Measurements from ENCODE around the gene EIF3D. TPM values are rescaled to one million over a fixed set of nuclear protein-coding genes. Genes with fewer than 3 reads are reported as not detected.

EIF3D gene
- total RNA-seq, 2 donors from 2014 or later = 177 to 185 TPM

GRCh38 chr22:36564422-36565158 is 35.6 kb upstream of the EIF3D start:
- no peak overlapping the region for H3K27ac ChIP-seq
- H3K4me1 ChIP-seq = no peaks in the 10 kb centered on the region
- H3K27me3 ChIP-seq = peaks cover 0 to 4% of the 10 kb centered on the region in 2 donors

DNA sequence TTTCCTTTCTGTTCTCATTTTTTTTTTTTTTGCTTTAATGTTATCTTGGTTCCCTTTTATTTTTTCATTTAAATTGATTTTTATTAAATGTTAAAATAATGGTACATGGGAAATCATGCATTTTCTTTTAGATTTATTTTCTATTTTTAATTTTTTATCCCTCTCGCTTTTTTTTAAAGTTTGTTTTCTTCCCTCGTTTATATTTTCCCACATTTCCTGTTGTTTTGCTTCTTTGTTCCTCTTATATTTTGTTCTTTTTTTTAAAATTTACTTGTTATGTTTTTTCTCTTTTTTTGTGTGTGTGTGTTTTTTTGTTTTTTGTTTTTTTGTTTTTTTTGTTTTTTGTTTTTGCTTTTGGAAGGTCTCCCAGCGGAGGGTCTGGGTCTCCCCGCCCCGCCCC is 34.9 kb upstream of the EIF3D start:
- no peak for DNase-seq (ENCODE audit: low spot score)
- Histone ChIP-seq H3K9me3 (no peaks in the 10 kb centered on the region), H3K4me3 (no peak overlapping the region), H3K27me3 (peaks cover 0 to 4% of the 10 kb centered on the region in 2 donors), H3K36me3 (no peaks in the 10 kb centered on the region), H3K4me1 (no peaks in the 10 kb centered on the region), H3K27ac (no peak overlapping the region)
- TF ChIP-seq, protein P1, sequence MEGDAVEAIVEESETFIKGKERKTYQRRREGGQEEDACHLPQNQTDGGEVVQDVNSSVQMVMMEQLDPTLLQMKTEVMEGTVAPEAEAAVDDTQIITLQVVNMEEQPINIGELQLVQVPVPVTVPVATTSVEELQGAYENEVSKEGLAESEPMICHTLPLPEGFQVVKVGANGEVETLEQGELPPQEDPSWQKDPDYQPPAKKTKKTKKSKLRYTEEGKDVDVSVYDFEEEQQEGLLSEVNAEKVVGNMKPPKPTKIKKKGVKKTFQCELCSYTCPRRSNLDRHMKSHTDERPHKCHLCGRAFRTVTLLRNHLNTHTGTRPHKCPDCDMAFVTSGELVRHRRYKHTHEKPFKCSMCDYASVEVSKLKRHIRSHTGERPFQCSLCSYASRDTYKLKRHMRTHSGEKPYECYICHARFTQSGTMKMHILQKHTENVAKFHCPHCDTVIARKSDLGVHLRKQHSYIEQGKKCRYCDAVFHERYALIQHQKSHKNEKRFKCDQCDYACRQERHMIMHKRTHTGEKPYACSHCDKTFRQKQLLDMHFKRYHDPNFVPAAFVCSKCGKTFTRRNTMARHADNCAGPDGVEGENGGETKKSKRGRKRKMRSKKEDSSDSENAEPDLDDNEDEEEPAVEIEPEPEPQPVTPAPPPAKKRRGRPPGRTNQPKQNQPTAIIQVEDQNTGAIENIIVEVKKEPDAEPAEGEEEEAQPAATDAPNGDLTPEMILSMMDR (IDR thresholded peaks at IDR 0.05) = no peak

More at GRCh38 chr22:36564422-36565158, 35.6 kb upstream of the EIF3D start:
- no peak for DNase-seq (ENCODE audit: low spot score)
- Histone ChIP-seq H3K36me3 (no peaks in the 10 kb centered on the region), H3K4me3 (no peak overlapping the region), H3K9me3 (no peaks in the 10 kb centered on the region)
- TF ChIP-seq, protein P1 (IDR thresholded peaks at IDR 0.05) = no peak

DNA sequence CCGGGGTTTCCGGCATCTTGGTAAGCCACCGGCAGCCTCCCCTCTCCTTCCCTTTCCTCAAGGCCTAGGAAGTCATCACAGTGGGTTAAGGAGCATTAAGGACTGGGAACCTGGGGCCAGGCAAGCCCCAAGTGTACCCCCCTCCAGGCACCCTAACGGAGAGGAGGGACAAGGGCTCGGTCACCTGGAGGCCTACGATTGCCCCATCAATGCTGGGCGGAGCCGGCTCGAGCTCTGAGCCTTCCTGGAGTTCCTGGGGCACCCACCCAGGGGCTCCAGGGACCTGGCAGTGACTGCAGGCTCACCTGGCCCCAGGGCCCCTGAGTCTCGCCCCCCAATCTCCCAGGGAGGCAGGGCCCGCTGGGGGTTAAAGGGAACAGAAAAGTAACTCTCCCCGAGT is 34.5 kb upstream of the EIF3D start:
- H3K27ac ChIP-seq = no peak overlapping the region
- TF ChIP-seq, protein P1 (IDR thresholded peaks at IDR 0.05) = no peak
- no peak for DNase-seq (ENCODE audit: low spot score)
- H3K27me3 ChIP-seq = peaks cover 0 to 4% of the 10 kb centered on the region in 2 donors
- no peaks in the 10 kb centered on the region for H3K36me3 ChIP-seq
- no peaks in the 10 kb centered on the region for H3K4me1 ChIP-seq
- H3K9me3 ChIP-seq = no peaks in the 10 kb centered on the region
- H3K4me3 ChIP-seq = no peak overlapping the region

DNA sequence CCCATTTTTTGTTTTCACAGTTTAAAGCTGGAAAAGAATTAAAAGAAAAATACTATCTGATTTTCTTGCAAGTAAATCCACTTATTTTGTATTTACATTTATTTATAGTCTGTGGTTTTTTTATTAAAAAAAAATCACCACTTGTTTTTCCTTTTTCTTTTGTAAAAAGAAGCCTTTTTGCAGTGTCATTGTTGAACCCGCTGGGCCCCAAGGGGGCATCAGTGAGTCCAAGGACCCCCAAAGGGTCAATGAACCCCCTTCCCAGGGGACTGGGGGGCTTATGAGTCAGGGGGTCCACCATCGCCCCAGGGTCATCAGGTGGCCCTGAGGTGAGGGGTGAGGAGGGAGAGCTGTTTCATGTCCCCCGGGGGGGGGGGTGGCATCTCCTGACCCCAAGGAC is 34.0 kb upstream of the EIF3D start:
- Histone ChIP-seq H3K27me3 (peaks cover 0 to 4% of the 10 kb centered on the region in 2 donors), H3K27ac (no peak overlapping the region), H3K36me3 (no peaks in the 10 kb centered on the region), H3K4me1 (no peaks in the 10 kb centered on the region), H3K4me3 (no peak overlapping the region), H3K9me3 (no peaks in the 10 kb centered on the region)
- DNase-seq (ENCODE audit: low spot score) = no peak
- TF ChIP-seq, protein P1 (IDR thresholded peaks at IDR 0.05) = no peak

DNA sequence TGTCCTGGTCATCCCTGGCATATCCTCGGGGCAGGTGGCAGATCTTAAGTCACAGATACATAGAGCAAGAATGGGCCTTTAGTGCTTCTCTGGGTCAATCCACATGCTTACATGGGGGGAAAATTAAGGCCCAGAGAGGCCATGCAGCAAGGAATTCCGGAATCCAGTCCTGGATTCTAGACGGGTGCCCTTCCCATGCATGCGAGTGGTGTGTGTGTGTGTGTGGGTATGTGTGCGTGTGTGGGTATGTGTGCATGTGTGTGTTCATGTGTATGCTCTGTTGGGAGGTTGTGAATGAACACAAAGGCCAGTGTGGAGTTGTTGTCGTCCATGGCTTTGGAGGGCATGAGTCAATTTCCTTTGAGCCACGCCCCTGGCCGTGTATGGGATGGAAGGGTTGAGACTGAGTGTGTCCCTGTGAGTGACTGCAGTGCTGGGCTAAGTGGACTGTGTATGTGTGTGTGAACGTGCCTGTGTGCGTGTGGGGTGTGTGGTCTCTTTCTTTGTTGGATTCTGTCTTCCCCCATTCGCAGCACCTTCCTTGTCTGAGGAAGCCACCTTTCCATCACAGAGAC is 33.4 kb upstream of the EIF3D start:
- Histone ChIP-seq H3K4me3 (no peak overlapping the region), H3K27ac (no peak overlapping the region), H3K9me3 (no peaks in the 10 kb centered on the region), H3K4me1 (no peaks in the 10 kb centered on the region), H3K27me3 (peaks cover 0 to 4% of the 10 kb centered on the region in 2 donors), H3K36me3 (no peaks in the 10 kb centered on the region)
- TF ChIP-seq, protein P1 (IDR thresholded peaks at IDR 0.05) = no peak
- no peak for DNase-seq (ENCODE audit: low spot score)
